HEK293T (cell line): ENCODE results near the gene CALN1.

Experiments used
- BHLHE40 ChIP-seq: fragments of 450-650 bp; IDR thresholded peaks from 2 replicates; pipeline ENCODE4 v1.6.1; 2016; ENCODE audit warnings: mild to moderate bottlenecking, moderate library complexity, borderline replicate concordance
- ELF4 ChIP-seq: fragments of 450-650 bp; IDR thresholded peaks from 2 replicates; pipeline ENCODE4 v1.6.1; 2017; ENCODE audit warnings: antibody characterized with exemption
- FOXA1 ChIP-seq: fragments of 450-650 bp; IDR thresholded peaks from 2 replicates; pipeline ENCODE4 v1.6.1; 2016; ENCODE audit warnings: mild to moderate bottlenecking
- FOXK2 ChIP-seq: fragments of 450-650 bp; IDR thresholded peaks from 2 replicates; pipeline ENCODE4 v1.6.1; 2016; ENCODE audit warnings: mild to moderate bottlenecking
- FOXM1 ChIP-seq: fragments of 450-650 bp; IDR thresholded peaks from 2 replicates; pipeline ENCODE4 v1.6.1; 2017; ENCODE audit warnings: mild to moderate bottlenecking, borderline replicate concordance
- L3MBTL2 ChIP-seq: fragments of 450-650 bp; conservative IDR thresholded peaks from 2 replicates; pipeline ENCODE4 v1.6.1; 2016; ENCODE audit warnings: mild to moderate bottlenecking
- NFRKB ChIP-seq: fragments of 450-650 bp; IDR thresholded peaks from 2 replicates; pipeline ENCODE4 v1.6.1; 2016; ENCODE audit warnings: mild to moderate bottlenecking, moderate library complexity

- TF ChIP-seq FOXM1 (no peak), FOXA1 (no peak), NFRKB (no peak), ELF4 (no peak), L3MBTL2 (no peak), FOXK2 (no peak), BHLHE40 (no peak)
Measured at GRCh38 chr7:72112992-72113391, 299.1 kb downstream of the CALN1 start.
